ENCODE data around the gene FAM193A. TPM values are rescaled to one million over a fixed set of nuclear protein-coding genes. Genes with fewer than 3 reads are reported as not detected.

FAM193A gene
- total RNA-seq, 1 experiment from 2014 or later, result 11.1 TPM

GRCh38 chr4:2689114-2689513 lies 152.7 kb downstream of the FAM193A start:
- DNase-seq (ENCODE audit: low read depth), result no peak

- DNase-seq (ENCODE audit: low read depth), result peak; percentile 49
Measured at GRCh38 chr4:2689825-2690700, 153.6 kb downstream of the FAM193A start.

GRCh38 chr4:2691313-2691712 lies 154.9 kb downstream of the FAM193A start:
- no peak for DNase-seq (ENCODE audit: low read depth)

- no peak for DNase-seq (ENCODE audit: low read depth)
Measured at GRCh38 chr4:2691952-2692435, 155.5 kb downstream of the FAM193A start.

- no peak for DNase-seq (ENCODE audit: low read depth)
Measured at GRCh38 chr4:2694691-2695090, 158.2 kb downstream of the FAM193A start.

DNA sequence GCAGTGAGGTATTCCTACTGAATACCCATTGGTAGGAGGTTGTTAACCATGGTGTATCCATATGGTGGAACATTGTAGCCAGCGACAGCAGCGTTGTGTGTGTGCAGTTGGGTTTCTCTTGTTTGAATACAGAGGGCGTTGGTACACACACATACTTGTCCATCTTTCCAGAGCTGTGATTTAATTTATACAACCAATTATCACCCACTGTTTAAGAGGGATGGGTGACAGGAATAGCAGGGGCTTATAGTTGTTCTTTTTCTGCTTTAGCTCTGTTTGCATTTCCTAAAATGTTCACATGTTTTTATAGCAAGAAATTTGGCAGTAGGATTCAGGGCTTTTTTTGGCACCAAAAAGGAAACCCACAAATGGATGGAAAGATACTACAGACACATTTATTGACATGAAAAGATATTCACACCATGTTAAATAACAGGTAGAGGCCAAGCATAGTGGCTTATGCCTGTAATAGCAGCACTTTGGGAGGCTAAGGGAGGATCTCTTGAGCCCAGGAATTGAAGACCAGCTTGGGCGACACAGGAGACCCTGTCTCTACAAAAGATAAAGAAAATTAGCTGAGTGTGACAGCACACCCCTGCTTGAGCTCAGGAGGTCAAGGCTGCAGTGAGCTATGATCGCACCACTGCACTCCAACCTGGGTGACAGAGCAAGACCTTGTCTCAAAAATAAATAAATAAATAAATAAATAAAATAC lies 159.1 kb downstream of the FAM193A start:
- no peak for DNase-seq (ENCODE audit: low read depth)

GRCh38 chr4:2696423-2696822 lies 160.0 kb downstream of the FAM193A start:
- DNase-seq (ENCODE audit: low read depth), result no peak

DNA sequence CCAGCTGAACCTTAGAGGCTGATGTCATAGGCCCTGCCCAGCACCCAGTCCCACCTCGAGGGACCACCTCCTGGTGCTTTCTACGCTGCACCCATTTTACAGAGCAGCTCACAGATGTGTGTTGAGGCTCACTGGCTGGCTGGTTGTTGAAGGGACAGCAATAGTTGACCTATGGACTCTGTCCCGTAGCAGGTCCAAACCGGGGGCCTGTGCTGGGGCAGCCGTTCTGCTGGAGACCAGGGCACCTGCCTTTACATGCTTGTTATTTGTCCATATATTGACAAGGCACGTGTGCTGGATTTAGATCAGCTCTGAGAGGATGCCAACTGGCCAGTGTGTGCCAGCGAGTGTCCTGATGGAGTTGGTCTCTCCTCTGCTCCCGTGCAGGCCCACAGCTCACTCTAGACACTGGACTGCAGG lies 161.6 kb downstream of the FAM193A start:
- DNase-seq (ENCODE audit: low read depth), result no peak

- no peak for DNase-seq (ENCODE audit: low read depth)
Measured at GRCh38 chr4:2698504-2698903, 162.1 kb downstream of the FAM193A start.

DNA sequence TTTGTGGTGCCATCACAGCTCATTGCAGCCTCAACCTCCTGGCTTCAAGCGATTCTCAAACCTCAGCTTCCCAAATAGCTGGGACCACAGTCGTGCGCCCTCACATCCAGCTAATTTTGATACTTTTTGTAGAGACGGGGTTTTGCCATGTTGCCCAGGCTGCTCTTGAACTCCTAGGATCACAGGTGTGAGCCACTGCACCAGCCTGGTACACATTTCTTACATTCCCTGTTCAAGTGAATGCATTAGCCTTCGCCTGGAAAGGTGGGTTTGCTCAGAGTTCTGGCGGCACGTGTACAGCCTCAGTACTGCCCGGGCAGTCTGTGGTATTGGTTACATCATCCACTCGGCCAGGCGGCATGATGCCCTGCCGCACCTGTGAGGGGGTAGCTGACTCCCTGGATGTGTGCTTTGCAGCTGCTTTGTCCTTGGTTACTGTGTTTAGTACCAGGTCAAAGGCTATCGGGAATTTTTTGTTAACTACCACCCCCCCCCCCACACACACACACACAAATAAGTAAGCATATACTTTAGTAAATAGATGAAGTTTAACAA lies 162.6 kb downstream of the FAM193A start:
- DNase-seq (ENCODE audit: low read depth), result no peak

GRCh38 chr4:2699534-2699933 lies 163.1 kb downstream of the FAM193A start:
- no peak for DNase-seq (ENCODE audit: low read depth)

- no peak for DNase-seq (ENCODE audit: low read depth)
Measured at GRCh38 chr4:2700031-2700430, 163.6 kb downstream of the FAM193A start.

GRCh38 chr4:2702361-2702760 lies 165.9 kb downstream of the FAM193A start:
- DNase-seq (ENCODE audit: low read depth), result no peak

GRCh38 chr4:2702770-2703169 lies 166.3 kb downstream of the FAM193A start:
- DNase-seq (ENCODE audit: low read depth), result no peak

DNA sequence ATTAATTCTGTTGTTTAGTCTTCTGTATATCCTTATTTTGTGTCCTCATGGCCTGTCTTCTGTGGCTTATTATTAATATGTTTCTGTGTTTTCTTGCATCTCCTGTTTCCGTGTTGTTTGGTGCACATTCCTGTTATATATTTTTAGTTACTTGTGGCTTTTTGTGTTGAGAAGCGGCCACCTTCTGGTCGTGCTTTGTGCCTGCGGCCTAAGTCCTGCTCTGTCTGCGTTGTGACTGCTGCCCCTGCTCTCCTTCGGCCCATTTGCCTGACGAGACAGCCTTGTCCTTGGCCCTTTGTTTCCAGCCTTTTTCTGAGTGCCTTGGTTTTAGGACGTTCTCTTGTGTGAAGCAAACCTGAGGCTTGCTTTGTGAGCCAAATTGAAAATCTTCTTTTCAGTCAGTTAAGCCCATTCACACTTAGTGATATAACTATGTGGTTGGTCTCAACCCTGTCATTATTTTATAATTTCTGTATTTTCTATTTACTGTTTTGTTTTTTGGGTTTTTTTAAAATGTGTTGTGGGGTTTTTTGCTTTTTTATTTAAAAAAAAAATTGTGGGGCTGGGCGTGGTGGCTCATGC lies 175.9 kb downstream of the FAM193A start:
- no peak for DNase-seq (ENCODE audit: low read depth)

DNA sequence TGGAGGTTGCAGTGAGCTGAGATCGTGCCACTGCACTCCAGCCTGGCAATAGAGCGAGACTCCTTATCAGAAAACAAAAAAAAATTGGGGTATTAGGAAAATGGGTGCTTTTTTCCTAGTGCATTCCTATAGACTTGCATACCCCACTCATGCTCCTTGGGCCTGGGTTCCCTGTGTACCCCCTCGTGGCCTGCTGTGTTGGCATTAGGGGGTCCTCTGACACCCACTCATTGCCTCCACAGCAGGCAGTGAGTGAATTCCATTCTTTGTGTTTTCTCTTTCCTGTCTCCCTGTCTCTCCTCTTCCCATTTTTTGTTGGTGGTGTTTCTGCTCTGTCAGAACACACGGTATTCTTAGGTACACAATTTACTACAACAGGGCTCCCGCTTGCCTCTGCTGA lies 176.9 kb downstream of the FAM193A start:
- DNase-seq (ENCODE audit: low read depth), result no peak

- DNase-seq (ENCODE audit: low read depth), result no peak
Measured at GRCh38 chr4:2714061-2714770, 177.8 kb downstream of the FAM193A start.

DNA sequence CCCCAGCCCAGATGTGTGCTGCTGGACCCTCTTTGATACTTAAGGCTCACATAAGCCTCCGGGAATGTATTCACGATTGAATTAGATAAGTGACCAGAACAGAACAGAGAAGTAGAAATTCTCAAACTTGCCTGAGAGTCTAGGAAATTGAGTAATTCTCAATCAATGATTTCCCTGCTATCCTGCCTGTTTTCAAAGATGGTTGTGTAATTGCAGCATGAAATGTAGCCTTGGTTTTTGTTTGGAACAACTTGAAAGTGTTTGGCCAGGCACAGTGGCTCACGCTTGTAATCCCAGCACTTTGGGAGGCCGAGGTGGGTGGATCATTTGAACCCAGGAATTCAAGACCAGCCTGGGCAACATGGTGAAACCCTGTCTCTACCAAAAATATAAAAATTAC lies 178.5 kb downstream of the FAM193A start:
- DNase-seq (ENCODE audit: low read depth), result no peak

DNA sequence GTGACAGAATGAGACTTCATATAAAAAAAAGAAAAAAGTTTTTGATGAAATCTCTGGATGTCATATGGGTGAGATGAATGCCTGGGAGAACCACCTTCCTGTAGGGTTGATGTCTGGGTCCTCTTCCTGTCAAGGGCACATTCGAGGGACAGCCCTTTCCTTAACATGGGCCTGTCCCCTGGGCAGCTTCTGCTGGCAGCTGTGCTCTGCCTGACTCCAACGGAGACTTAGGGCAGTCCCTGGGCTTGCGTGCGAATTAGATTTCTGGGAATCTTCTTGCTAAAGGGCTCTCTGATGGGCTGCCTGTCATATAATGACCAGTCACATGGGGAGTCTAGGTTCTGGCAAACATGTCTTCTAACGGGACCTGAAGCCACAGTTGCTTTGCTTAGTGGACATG lies 179.0 kb downstream of the FAM193A start:
- DNase-seq (ENCODE audit: low read depth), result no peak

DNA sequence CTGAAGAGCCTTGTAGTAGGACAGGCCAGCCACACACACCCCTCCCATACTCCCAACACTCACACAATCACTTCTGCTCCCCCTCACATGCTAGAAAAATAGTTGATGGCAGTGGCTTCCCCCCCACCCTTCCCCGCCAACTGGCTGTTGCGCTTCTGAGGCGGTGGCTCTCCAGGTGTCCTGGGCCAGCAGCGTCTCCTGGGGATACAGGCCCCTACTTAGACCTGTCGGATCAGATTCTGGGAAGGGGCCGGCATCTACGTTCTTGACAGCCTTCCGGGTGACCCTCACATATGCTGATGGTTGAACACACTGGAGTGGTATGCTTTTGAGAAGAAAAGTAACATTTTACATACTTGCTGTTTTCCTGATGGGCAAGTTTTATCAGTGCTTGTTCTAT lies 179.8 kb downstream of the FAM193A start:
- DNase-seq (ENCODE audit: low read depth), result no peak

- DNase-seq (ENCODE audit: low read depth), result no peak
Measured at GRCh38 chr4:2721586-2721985, 185.1 kb downstream of the FAM193A start.

All from HT1080 (cell line).